HG02763 (cell line): ENCODE measurements around the gene KIF26A.

Source experiments
- ATAC-seq: cut with Tn5 transposase; IDR thresholded peaks from one replicate; pipeline ENCODE4 v1.9.1; 2021; ENCODE audit warnings: mild to moderate bottlenecking, moderate library complexity; ENCODE audit not compliant: unreplicated experiment

Gene KIF26A

DNA sequence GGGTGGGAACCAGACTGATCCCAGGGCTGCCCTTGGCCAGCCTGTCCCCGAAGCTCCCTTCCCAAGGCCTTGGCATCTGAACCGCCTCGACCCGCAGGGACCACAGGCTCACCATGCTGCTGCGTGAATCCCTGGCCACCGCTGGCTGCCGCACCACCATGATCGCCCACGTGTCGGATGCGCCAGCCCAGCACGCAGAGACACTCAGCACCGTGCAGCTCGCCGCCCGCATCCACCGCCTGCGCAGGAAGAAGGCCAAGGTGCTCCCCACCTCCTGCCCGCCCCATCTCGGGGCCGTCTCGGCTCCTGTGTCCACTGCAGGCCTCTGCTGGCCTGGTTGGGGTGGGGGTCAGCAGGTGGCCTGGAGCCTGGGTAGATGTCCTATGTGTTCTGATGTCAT lies 35.7 kb downstream of the KIF26A start:
- no peak for ATAC-seq

DNA sequence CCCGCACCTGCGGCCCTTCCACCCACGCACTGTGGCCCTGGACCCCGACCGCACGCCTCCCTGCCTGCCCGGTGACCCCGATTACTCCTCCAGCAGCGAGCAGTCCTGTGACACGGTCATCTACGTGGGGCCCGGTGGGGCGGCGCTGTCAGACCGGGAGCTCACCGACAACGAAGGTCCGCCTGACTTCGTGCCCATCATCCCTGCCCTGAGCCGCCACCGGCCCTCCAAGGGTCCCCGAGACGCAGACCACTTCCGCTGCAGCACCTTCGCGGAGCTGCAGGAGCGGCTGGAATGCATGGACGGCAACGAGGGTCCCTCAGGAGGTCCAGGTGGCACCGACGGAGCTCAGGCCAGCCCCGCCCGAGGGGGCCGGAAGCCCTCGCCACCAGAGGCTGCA lies 36.7 kb downstream of the KIF26A start:
- ATAC-seq = no peak

DNA sequence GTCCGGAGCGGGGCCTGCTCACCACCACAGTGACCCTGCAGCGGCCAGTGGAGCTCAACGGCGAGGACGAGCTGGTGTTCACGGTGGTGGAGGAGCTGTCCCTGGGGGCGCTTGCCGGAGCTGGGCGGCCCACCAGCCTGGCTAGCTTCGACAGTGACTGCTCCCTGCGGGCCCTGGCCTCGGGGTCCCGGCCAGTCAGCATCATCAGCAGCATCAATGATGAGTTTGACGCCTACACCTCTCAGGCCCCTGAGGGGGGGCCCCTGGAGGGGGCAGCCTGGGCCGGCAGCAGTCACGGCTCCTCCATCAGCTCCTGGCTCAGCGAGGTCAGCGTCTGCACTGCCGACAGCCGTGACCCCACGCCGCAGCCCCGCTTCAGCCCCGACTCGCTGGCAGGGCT lies 37.4 kb downstream of the KIF26A start:
- no peak for ATAC-seq

DNA sequence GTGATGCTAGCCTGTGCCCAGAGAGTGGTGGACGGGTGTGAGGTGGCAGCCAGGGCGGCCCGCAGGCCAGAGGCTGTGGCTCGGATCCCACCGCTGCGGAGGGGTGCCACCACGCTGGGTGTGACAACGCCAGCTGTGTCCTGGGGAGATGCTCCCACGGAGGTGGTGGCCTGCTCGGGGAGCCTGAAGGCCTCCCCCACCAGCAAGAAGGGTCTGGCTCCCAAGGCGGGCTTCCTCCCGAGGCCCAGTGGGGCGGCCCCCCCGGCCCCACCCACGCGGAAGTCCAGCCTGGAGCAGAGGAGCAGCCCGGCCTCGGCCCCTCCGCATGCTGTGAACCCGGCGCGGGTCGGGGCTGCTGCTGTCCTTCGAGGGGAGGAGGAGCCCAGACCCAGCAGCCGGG lies 38.2 kb downstream of the KIF26A start:
- ATAC-seq = no peak

DNA sequence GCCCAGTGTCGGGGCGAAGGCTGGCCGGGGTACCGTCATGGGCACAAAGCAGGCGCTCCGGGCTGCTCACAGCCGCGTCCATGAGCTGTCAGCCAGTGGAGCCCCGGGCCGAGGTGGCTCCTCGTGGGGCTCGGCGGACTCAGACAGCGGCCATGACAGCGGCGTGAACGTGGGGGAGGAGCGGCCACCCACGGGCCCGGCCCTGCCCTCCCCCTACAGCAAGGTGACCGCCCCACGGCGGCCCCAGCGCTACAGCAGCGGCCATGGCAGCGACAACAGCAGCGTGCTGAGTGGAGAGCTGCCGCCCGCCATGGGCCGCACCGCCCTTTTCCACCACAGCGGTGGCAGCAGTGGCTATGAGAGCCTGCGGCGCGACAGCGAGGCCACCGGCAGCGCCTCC lies 39.0 kb downstream of the KIF26A start:
- ATAC-seq = no peak

DNA sequence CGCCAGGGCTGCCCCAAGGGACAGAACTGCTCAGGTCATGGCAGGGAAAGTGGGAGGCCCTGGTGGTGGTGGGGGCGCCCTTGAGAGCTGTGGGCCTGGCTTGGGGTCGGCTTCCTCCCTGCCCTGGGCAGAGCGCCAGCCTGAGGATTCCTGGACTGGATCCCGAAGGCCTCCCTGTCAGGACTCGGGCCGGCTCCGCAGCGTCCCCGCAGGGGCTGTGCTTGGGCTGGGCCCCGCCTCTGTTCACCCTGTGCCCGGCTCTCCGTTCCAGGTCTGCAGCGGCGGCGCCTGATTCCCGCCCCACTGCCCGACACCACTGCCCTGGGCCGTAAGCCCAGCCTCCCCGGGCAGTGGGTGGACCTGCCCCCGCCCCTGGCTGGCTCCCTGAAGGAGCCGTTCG lies 39.9 kb downstream of the KIF26A start:
- no peak for ATAC-seq

DNA sequence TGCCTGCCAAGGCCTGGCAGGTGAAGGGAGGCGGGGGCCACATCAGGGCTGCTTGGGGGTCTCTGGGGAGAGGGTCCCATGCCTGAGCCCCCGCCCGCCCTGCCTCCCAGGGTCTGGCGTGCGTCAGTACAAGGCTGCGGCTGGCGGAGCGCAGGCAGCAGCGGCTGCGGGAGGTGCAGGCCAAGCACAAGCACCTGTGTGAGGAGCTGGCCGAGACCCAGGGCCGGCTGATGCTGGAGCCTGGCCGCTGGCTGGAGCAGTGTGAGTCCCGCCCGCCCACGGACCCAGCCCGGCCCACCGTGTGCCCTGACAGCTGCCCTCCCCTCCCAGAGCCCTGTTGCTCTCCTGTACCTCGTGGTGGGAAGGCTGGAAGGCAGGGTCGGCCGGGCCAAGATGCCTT lies 40.7 kb downstream of the KIF26A start:
- no peak for ATAC-seq

DNA sequence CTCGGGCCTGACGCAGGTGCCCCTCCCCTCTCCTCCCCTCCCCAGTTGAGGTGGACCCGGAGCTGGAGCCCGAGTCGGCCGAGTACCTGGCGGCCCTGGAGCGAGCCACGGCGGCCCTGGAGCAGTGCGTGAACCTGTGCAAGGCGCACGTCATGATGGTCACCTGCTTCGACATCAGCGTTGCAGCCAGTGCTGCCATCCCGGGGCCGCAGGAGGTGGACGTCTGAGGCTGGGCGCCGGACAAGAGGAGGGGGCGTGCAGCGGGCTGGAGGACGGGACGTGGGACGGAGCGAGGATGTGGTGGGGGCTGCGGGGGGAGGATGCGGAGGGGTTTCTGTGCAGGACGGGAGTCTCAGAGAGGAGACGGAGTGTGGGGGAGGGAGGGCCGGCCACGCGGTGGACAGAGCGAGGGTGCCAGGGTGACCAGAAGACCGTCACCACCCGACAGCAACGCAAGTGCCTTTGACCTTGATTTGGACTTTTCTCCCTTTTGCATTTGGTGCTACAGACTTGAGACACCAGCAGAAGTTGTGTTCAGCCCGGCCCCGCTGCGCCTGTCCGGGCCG lies 41.3 kb downstream of the KIF26A start:
- ATAC-seq = no peak

DNA sequence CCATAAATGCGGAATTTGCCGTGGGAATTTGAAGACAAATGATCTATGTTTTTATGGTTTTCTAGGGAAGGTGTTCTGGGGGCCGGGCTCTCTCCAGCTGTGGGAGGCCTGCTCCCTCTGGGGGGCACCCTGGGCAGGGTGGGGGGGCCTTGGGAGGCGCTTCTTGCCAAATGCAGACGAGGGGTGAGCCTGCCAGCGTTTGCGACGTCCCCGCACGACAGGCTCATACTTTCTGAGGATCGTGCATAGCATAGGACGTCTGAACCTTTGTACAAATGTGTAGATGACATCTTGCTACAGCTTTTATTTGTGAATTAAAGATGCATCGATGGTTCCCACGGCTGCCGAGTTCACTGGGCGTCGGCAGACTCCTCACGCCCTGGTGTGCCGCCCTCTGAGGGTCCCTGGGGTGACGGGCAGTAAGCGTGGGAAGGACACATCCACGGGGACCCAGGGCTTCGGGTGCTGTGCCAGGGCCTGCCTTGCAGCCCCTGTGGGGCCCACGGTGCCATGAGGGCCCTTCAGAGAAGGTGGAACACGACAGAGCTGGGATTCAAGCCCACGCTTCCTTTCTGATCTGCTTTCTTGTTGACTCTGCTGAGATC lies 42.3 kb downstream of the KIF26A start:
- ATAC-seq = no peak

DNA sequence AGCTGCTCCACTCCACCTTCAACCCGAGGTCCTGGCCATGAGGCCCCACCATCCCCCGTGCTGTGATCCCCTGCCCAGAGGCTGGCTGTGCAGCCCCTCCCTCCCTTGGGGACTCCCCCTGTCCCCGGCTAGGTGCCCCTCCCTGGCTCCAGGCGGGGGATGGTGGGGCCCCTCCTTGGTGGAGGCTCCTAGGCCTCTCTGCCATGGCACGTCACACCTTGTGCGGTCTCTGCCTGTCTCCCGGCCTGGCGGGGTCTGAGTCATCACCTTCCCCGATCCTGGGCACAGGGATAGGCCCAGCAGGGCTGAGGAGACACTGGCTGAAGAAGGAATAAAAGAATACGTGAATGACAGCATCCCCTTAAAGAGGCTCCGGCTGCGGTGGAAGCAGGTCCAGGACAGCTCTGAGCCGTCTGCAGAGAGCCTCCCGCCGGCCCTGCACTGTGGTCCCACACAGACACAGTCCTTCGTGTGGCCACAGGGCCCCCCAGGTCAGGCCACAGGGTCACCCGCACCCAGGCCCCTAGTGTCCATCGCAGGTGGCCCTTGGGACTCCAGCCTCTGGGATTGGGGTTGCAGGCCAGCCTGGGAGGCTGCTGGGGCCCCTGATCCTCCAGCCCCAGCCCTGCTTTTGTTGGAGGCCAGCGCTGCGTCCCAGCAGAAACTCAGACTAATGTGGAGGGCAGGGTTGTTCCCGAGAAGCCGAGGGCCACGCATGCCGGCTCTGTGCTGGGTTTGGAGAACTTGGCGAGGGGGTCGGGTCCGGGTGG lies 43.6 kb downstream of the KIF26A start:
- ATAC-seq = no peak

DNA sequence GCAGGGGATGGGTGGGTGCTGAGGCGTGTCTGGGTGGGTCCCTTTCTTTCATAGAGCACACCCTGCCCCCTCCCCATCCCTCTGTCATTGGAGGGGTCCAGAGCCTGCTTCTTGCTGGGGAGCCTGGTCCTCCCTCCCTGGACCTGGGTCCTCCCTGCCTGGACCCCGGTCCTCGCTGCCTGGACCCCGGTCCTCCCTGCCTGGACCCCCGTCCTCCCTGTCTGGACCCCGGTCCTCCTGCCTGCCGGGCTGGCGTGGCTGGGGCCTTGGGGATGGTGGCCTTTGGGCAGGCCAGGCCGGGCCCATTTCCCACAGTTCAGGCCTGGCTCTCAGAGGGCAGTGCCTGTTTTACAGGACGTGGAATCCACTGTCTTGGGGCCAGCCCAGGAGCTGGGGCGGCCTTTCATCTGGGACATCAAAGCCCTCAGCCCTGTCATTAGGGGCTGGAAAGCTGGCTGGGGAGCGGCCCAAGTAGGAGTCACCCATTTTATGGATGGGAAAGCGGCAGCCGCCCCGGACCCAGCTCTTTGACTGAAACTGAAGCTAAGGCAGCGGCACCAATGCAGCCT lies 44.6 kb downstream of the KIF26A start:
- no peak for ATAC-seq

DNA sequence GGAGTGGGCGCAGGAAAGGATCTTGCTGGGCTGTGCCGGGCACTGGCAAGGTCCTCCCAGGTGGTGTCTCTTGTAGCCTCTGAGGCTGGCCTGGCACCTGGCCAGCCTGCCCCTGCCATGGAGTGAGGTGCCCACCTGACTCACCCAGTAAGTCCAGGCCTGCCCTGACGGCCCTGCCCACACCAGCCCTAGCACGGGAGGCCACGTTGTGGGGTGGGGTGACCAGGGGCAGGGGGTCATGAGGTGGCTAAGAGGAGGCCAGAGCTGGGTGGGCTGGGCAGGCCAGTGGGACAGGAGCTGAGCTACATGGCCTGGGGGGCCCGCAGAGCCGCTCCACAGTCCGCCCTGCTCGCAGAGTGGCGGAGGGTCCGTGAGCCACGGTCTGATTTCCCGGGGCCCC lies 45.4 kb downstream of the KIF26A start:
- no peak for ATAC-seq

DNA sequence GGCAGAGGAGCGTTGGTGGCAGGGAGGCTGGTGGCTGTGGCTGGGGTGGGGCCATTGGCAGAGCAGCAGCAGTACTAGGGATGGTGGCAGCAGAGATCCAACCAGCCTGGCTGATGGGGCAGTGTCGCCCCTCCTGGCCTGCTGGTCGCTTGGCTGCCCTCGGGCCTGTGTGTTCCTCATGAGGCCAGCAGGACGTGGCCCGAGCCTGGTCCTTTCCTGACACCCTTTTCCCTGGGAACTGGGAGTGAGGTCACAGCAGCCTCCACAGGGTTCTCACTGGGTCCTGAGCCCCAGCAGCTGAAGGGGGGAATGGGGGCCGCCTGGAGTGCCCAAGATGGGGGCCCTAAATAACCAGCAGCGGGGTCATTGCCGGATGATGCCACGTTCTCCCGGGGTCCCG lies 46.1 kb downstream of the KIF26A start:
- ATAC-seq = no peak

DNA sequence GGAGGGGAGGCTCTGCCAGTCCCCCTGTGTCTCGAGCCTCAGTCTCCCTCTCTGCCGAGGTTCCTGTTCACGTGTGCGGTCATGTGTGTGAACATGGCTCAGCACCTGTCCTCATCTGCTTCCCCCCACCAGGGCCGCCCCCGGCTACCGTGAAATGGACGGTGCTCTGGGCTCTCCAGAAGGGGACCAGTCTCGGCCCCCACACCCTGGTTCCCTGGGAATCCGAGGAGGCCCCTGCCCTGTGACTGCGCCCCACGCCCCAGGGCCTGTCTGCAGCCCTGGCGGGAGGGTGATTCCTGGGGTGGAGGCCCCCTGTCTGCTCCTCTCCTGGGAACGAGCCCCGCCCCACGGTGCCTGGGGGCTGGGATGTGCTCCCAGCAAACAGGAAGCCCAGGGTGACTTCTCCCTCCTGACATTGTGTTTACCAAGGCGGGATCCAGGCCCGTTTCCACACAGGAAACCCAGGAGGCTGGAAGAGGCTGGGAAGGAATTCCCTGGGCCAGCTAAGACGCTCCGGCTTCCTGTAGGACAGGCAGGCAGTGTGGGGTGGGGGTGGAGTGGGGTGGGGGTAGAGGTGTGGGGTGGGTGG lies 46.6 kb downstream of the KIF26A start:
- no peak for ATAC-seq

DNA sequence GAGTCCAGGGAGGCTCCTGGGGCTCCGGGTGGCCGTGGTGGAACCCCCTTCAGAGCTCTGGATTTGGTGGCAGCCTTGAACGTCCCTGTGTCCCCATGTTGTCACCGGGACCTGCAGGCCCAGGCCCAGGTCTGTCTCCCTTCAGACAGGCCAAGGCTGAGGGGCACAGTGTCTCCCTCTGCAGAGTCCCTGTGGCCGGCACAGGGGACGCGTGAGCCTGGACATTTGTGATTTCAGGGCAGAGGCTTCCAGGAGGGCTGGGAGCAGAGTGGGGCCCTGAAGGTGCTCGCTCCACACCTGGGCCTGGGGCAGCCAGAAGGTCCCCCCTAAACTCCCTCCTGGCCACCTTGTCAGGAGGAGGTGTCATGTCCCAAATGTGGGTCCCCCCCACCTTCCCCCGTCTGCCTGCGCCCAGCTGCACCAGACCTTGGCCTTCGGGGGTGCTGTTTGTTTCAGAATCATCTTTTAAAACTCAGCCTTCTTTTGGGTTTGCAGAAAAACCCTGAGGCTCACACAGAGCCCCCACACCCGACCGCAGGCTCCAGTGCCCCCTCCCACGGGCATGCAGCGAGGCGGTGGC lies 47.6 kb downstream of the KIF26A start:
- no peak for ATAC-seq

DNA sequence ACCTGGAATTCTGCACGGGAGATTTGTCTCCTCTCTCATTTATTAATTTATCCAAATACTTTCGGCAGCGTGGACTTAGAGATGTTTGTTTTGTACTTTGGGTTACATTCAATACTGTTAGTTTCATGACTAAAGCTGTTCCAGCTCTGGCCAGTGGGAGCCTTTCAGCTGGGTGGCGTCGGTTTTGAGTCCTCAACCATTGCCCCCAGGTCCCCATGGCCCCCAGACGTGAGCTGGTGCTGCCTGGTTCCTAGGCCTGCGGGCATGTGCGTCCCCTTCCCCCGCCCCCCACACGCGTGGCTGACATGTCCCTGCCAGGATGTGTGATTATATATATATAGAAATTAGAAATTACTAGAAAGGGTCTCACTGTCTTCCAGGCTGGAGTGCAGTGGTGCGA lies 48.2 kb downstream of the KIF26A start:
- ATAC-seq = no peak

DNA sequence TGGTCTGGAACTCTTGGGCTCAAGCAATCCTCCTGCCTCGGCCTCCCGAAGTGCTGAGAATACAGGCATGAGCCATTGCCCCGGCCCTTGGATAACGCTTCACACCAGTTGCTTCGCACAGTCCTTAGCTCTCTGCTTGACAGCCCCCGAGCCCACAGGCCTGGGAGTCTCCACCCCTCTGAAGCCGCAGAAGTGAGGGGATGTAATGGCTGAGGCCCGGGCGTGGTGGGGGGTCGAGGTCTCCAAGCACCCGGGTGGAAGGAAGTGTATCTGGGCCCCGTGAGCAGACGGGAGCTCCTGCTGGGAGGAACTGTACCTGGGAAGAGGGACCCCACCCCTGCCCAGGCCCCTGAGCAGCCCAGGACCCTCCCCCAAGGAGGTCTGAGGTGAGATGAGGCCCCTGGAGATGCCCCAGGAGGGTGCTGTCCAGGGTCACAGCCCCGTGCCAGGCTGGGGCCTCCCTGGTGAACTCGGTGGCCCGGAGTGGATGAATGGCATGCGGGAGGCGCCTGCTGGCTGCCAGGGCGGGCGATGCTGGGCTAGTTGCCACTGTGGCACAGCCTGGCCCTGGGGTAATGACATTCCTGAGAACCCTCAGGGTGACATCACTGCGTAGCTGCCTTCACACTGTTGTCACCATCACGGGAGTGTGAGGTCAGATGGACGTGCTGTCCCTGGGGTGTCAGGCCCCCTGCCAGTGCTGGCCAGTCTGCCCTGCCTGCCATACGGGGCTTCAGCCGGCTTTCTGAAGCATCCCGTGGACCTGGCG lies 48.9 kb downstream of the KIF26A start:
- no peak for ATAC-seq

DNA sequence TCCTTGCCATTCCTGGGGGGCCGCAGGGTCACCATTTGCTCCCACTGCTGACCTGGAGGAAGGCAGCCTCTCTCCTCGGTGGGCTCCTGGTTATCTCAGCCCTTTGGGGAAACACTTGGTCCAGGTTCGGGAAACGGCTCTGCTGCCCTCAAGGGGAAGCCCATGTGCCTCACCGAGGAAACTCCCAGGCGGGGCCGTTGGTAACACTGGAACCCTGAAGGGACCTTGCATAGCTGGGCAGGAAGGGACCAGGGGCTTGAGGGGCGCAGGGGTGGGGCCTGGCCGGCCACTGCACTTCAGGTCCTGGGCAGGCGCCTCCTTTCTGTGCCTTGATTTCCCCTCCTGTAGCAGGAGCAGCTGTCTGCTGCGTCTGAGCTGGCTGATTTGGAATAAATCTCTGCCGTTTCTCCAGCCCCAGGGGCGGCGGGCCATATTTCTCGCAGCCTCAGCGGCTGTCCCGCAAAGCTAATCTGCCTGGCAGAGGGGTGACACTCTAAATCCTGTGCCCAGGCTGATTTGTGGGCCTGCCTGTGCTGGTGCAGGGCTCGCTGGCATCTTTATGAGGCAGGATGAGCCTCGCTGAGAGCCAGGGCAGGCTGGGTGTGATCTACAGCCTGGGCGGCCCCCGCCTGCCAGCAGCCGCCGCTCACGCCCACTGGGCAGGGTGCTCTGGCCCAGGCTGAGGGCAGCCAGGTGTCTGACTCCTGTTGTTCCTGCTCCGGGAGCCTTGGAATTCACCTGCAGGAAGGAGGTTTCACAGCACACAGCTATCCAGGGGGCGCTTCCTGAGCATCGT lies 49.7 kb downstream of the KIF26A start:
- no peak for ATAC-seq

DNA sequence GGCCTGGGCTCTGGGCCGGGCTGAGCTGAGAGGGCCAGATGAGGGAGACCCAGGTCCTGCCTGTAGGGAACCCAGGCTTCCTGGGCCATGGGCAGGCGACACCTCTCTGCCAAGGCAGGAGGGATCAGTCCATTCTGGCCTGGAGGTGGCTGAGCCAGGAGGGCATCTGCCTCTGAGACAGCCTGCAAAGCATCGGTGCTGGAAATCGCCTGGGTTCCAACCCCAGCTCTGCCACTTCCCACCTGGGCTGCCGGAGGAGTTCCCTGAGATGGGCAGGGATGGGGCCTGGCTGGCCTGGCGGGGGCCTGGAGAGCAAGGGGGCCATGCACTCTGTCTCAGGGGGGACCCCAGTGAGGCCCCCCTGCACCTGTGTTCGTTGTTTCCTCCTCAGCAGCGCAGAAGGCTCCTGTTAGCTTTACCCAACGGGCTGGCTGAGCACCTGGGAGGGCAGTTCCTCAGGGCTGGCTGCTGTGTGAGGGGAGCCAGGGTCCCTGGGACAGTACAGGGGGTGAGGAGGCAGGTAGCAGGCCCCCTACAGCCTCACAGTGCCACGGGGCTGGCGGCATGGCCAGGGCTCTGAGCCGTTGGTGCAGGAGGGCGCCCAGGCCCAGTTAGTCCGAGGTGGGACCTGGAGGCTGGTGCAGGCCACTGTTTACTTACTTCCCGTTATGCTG lies 50.5 kb downstream of the KIF26A start:
- ATAC-seq = no peak
